ENCODE measurements around the gene AFAP1.
A peak's percentile ranks its signal among the peaks of the same experiment; 100 is the strongest.

Gene AFAP1

DNA sequence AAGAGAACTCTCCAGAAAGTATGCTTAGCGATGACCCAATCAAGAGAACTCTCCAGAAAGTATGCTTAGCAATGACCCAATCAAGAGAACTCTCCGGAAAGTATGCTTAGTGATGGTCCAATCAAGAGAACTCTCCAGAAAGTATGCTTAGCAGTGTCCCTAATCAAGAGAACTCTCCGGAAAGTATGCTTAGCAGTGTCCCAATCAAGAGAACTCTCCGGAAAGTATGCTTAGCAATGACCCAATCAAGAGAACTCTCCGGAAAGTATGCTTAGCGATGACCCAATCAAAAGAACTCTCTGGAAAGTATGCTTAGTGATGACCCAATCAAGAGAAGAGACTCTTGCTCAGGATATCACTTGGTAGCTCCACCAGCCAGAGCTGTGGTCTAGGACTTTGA lies 92.5 kb downstream of the AFAP1 start:
- TF ChIP-seq, protein P1, sequence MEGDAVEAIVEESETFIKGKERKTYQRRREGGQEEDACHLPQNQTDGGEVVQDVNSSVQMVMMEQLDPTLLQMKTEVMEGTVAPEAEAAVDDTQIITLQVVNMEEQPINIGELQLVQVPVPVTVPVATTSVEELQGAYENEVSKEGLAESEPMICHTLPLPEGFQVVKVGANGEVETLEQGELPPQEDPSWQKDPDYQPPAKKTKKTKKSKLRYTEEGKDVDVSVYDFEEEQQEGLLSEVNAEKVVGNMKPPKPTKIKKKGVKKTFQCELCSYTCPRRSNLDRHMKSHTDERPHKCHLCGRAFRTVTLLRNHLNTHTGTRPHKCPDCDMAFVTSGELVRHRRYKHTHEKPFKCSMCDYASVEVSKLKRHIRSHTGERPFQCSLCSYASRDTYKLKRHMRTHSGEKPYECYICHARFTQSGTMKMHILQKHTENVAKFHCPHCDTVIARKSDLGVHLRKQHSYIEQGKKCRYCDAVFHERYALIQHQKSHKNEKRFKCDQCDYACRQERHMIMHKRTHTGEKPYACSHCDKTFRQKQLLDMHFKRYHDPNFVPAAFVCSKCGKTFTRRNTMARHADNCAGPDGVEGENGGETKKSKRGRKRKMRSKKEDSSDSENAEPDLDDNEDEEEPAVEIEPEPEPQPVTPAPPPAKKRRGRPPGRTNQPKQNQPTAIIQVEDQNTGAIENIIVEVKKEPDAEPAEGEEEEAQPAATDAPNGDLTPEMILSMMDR (conservative IDR thresholded peaks at IDR 0.05; ENCODE audit: low read depth), result no peak
- DNase-seq (ENCODE audit: low spot score), result no peak
- no peak overlapping the region for H3K27ac ChIP-seq
- POLR2A ChIA-PET (ENCODE audit: low non-redundant PET), result no interaction called here
- CTCF ChIA-PET, result no interaction called here

DNA sequence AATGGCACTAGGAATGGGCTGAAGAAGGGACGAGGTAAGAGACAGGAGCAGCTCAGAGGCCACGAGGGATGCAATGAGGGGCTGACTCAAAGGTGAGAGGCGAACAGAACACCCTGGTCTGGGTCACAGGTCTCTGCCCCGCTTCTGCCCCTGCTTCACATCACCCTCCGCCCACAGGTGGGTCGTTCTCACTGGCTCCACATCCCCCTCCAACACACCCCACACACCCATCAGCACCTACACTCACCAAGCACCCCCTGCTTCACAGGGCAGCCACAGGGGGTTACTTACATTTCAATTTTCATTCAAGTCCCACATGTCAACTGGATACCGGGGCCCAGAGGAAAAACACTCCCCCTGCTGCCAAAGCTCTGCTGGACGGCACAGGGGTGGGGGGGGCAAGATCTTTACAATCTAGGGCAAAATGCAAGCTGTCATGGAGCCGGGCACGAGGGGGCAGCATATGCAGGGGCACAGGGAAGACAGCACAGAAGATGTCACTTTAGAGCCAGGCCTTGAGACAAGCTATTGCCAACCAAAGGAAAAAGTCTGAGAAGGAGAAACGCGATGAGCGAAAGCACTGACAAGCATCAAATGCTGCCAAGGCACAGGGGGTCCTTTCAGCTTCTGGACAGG lies 94.0 kb downstream of the AFAP1 start:
- ChIA-PET CTCF (interaction anchor here (0.5 to 1.4 kb wide), 2 partner anchors 14 to 142 kb away, joined by 3 read pairs; no protein-coding TSS in a partner anchor), POLR2A (ENCODE audit: low non-redundant PET) (no interaction called here)
- peak overlapping the region; percentile 99 for H3K27ac ChIP-seq
- DNase-seq (ENCODE audit: low spot score), result no peak
- TF ChIP-seq, protein P1 (conservative IDR thresholded peaks at IDR 0.05; ENCODE audit: low read depth), result no peak

DNA sequence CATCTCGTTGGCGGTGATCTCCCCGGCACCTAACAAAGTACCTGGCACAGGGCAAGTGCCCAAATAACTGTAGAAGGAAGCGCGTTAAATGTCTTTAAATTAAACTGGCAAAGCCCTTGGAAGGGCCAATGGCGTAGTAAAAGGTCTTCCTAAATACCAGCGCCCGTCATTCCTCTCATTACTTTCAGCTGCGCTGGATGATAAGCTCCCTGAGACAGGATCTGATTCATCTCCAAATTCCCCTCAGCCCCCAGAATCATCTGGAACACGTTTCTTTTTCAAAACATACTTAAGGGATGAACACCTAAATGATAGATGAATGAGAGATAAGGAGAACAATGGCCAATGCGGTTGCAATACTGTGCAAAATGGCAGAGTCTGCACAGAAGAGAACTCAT lies 95.1 kb downstream of the AFAP1 start:
- POLR2A ChIA-PET (ENCODE audit: low non-redundant PET), result no interaction called here
- CTCF ChIA-PET, result interaction anchor here (0.7 to 1.4 kb wide), 2 partner anchors 143 to 361 kb away, joined by 3 to 4 read pairs; no protein-coding TSS in a partner anchor
- peak; percentile 63 for DNase-seq (ENCODE audit: low spot score)
- TF ChIP-seq, protein P1 (conservative IDR thresholded peaks at IDR 0.05; ENCODE audit: low read depth), result no peak
- peak overlapping the region; percentile 99 for H3K27ac ChIP-seq

DNA sequence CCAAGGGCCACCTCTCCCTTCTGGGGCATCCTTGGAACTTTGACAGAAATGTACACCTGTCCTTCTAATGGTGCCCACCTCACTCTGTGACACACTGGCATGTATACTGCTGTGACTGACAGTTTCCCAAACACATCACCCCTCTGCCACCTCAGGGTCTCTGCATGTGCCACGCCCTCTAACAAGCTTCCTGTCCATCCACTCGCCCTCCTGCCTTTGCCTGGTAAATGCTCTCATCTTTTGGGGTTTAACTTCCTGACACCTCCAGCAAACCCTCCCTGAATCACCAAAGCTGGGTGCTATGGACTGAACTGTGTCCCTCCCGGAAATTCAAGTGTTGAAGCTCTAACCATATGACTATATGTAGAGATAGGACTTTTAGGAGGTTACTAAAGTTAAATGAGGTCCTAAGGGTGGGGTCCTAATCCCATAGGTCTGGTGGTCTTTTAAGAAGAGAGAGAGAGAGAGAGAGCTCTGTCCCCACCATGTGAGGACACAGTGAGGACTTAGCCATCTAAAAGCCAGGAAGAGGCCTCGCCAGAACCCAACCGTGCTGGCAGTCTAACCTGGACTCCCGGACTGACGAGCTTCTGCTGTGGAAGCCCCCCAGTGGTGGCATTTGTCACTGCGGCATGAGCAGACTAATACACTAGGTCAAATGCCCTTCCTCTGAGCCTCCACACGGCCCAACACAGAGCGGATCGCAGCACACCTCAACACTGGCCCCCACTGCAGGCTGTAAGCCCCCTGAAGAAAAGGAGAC lies 95.6 kb downstream of the AFAP1 start:
- POLR2A ChIA-PET (ENCODE audit: low non-redundant PET), result no interaction called here
- CTCF ChIA-PET, result interaction anchor here (0.5 to 0.7 kb wide), 3 partner anchors 34 to 362 kb away, joined by 3 to 4 read pairs (median 4); no protein-coding TSS in a partner anchor

DNA sequence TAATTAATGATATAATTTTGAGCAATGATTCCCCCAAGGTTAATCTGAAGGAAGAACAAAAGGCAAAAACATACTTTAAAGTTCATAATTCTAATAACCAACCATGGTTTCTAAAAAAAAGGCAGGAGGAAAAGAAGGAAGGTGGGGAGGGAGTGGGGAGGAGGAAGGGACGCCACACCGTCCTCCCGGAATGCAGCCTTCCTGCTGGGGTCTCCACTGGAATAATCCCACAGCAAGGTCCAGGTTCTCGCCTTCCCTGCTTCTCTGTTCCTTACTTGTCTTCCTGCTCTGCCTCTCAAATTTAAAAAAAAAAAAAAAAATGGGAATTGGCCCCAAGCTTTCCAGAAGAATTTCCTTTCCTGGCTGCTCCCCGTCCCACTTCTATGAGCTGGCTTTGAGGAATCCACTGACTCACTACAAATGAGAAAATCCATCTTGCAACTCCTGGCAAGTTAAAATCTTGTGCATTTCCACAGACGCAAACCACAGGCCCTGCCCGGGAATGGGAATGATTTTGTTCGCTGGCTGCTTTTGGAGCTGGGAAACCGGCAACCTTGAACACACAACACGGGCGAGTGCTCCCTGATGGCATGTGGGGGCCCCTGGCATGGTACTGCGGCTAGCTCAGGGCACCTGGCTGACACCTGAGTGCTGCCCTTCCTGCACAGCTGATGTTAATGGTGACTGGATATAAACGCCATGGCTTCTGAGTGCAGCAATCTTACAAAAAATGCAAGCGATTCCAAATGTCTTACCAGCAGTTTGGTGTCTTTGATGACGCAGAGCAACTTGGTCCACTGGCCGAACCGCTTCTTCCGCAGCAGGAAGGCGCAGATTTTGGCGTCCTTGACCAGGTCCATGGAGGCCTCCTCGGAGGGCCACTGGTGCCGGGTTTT lies 97.0 kb downstream of the AFAP1 start:
- CTCF ChIA-PET, result interaction anchor here (0.6 to 0.8 kb wide), 3 partner anchors 22 to 188 kb away, joined by 3 to 6 read pairs (median 3); no protein-coding TSS in a partner anchor
- peak overlapping the region; percentile 99 for H3K27ac ChIP-seq
- POLR2A ChIA-PET (ENCODE audit: low non-redundant PET), result interaction anchor here (0.7 kb wide), 1 partner anchor 324 kb away, joined by 4 read pairs; no protein-coding TSS in a partner anchor
- peak; percentile 84 for DNase-seq (ENCODE audit: low spot score)
- TF ChIP-seq, protein P1 (conservative IDR thresholded peaks at IDR 0.05; ENCODE audit: low read depth), result no peak

More for the DNA sequence above, 95.6 kb downstream of the AFAP1 start:
- TF ChIP-seq, protein P1 (conservative IDR thresholded peaks at IDR 0.05; ENCODE audit: low read depth), result peak; percentile 52
- DNase-seq (ENCODE audit: low spot score), result peak; percentile 7
- peak overlapping the region; percentile 99 for H3K27ac ChIP-seq

DNA sequence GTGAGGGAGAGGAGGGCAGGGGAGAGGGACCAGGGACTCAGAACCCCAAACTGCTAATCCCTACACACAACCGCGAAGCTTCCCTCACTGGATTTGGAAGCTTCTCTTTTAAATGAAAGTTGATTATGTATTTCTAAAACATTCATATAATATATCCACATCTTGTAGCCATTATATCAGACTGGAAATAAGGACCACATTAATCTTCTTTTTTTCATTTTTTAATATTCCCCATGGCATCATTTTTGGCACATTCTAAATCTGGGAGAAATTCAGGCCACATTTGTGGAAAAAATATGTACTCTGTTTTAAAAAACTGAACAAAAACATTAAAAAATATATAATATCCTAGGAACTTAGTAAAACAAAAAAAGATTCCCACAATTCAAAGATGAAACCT lies 97.8 kb downstream of the AFAP1 start:
- TF ChIP-seq, protein P1 (conservative IDR thresholded peaks at IDR 0.05; ENCODE audit: low read depth), result no peak
- DNase-seq (ENCODE audit: low spot score), result no peak
- CTCF ChIA-PET, result interaction anchor here (0.6 kb wide), 1 partner anchor 95 kb away, joined by 3 read pairs; no protein-coding TSS in a partner anchor
- POLR2A ChIA-PET (ENCODE audit: low non-redundant PET), result no interaction called here
- H3K27ac ChIP-seq, result peak overlapping the region; percentile 99

Data from RWPE1 (cell line).